ENCODE results near the gene GEMIN7. TPM values are rescaled to one million over a fixed set of nuclear protein-coding genes. Genes with fewer than 3 reads are reported as not detected.

Gene GEMIN7
- polyA plus RNA-seq, 2 of the 4 experiments (the other 2 are of a cell fraction), result 42.2 to 86.0 TPM

GRCh38 chr19:45046355-45046754 lies 32.7 kb upstream of the GEMIN7 start:
- POLR2A ChIA-PET, result no interaction called here
- H3K9me3 ChIP-seq, result no peaks in the 10 kb centered on the region
- no peak overlapping the region for H3K4me3 ChIP-seq
- WGBS (ENCODE audit: missing lambda C conversion rate), result 92% methylated on average over 7 of the region's 7 CpGs
- ATAC-seq, result 0 out of 6 replicates have a peak, but pooled peaks of 1 of the 2 experiments have one; percentile 11
- TF ChIP-seq REST (IDR thresholded peaks at IDR 0.05) (no peak), PBX3 (IDR thresholded peaks at IDR 0.05) (no peak), NR3C1 (IDR thresholded peaks at IDR 0.05) (no peak), CHD4 (IDR thresholded peaks at IDR 0.05; ENCODE audit: borderline replicate concordance) (no peak), ZNF302 (CRISPR knock-in tag; IDR thresholded peaks at IDR 0.05) (no peak), RNF2 (IDR thresholded peaks at IDR 0.05; ENCODE audit: borderline replicate concordance, low read depth) (no peak)
- no peak overlapping the region for H3K4me2 ChIP-seq
- no peak overlapping the region for H3K27ac ChIP-seq
- no peak for DNase-seq (ENCODE audit: low read depth in 1 of 2, low spot score in 1 of 2)
- 0 out of 3 replicates have a peak, but pooled peaks cover 6% of the 10 kb centered on the region for H3K4me1 ChIP-seq
- no peak for FAIRE-seq
- CTCF ChIA-PET, result interaction anchor here (0.9 to 10.8 kb wide), 4 partner anchors 8 to 476 kb away, joined by 3 to 152 read pairs (median 4); no protein-coding TSS in a partner anchor

DNA sequence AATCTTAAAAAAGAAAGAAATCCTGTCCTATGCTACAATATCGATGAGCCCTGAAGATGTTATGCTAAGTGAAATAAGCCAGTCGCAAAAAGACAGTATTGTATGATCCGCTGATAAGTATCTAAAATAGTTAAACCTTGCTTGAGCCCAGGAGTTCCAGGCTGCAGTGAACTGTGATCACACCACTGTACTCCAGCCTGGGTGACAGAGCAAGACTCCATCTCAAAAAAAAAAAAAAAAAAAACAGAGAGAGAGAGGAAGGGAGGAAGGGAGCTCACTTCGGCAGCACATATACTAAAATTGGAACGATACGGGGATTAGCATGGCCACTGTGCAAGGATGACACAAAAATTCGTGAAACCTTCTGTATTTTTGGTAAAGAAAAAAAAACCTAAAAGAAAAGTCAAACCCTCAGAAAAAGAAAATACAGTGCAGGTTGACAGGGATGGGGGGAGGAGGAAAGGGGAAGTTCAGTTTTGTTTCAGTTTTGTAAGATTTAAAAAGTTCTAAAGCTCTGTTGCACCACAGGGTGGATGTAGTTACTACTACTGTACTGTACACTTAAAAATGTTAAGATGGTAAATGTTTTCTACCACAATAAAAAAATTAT lies 31.8 kb upstream of the GEMIN7 start:
- no peak overlapping the region for H3K4me3 ChIP-seq
- 84% methylated on average over 7 of the region's 7 CpGs for WGBS (ENCODE audit: missing lambda C conversion rate)
- H3K9me3 ChIP-seq, result no peaks in the 10 kb centered on the region
- ATAC-seq (no peak), FAIRE-seq (no peak), DNase-seq (ENCODE audit: low read depth in 1 of 2, low spot score in 1 of 2) (no peak)
- POLR2A ChIA-PET, result no interaction called here
- H3K4me2 ChIP-seq, result no peak overlapping the region
- TF ChIP-seq MAFK (IDR thresholded peaks at IDR 0.05; ENCODE audit: partially characterized antibody) (no peak), KDM5A (IDR thresholded peaks at IDR 0.05) (no peak), RARB (CRISPR knock-in tag; IDR thresholded peaks at IDR 0.05) (no peak), EHMT2 (IDR thresholded peaks at IDR 0.05; ENCODE audit: low read depth) (no peak)
- CTCF ChIA-PET, result interaction anchor here (0.7 to 10.8 kb wide), 4 partner anchors 13 to 477 kb away, joined by 3 to 152 read pairs (median 3); no protein-coding TSS in a partner anchor
- no peak overlapping the region for H3K27ac ChIP-seq
- 0 out of 3 replicates have a peak, but pooled peaks cover 6% of the 10 kb centered on the region for H3K4me1 ChIP-seq

- 89% methylated on average over 8 of the region's 8 CpGs for whole genome bisulfite sequencing (ENCODE audit: missing lambda C conversion rate)
- DNase-seq (ENCODE audit: low read depth in 1 of 2, low spot score in 1 of 2) (no peak), ATAC-seq (peak in 1 of 2 experiments; percentile 41; a peak in 3 of 6 replicates), FAIRE-seq (no peak)
- Histone ChIP-seq H3K27ac (peak overlapping the region in 1 of 2 experiments; percentile 26; a peak in 2 of 6 replicates), H3K4me1 (0 out of 3 replicates have a peak, but pooled peaks cover 6% of the 10 kb centered on the region), H3K4me2 (no peak overlapping the region), H3K9me3 (no peaks in the 10 kb centered on the region), H3K4me3 (no peak overlapping the region)
- ChIA-PET CTCF (interaction anchor here (0.6 to 3.6 kb wide), 9 partner anchors 8 to 461 kb away, joined by 3 to 31 read pairs (median 3); partner anchors contain the start of genes CLASRP and ZNF296), POLR2A (interaction anchor here (1.2 to 1.5 kb wide), 2 partner anchors 10 to 11 kb away, joined by 5 to 6 read pairs; partner anchors contain the start of gene CLASRP)
- TF ChIP-seq RNF2 (IDR thresholded peaks at IDR 0.05; ENCODE audit: borderline replicate concordance, low read depth), result no peak
- TF ChIP-seq NPAS2 (CRISPR knock-in tag; IDR thresholded peaks at IDR 0.05; ENCODE audit: borderline replicate concordance), result no peak
- TF ChIP-seq ESRRA (IDR thresholded peaks at IDR 0.05; ENCODE audit: borderline replicate concordance, low read length), result no peak
Measured at GRCh38 chr19:45049073-45049736, 29.9 kb upstream of the GEMIN7 start.

Data from A549 (cell line).